Glutamatergic neuron (in vitro differentiated cells): ENCODE data around the gene PHLPP2. TPM values are rescaled to one million over a fixed set of nuclear protein-coding genes. Genes with fewer than 3 reads are reported as not detected.

Source experiments
- DNase-seq: peaks from one replicate; pipeline ENCODE4 v3.0.0; 2022
- H3K27ac Mint-ChIP-seq: one replicate; pipeline ENCODE4 v1.8.0; 2020; ENCODE audit warnings: mild to moderate bottlenecking, mixed read lengths, inconsistent platforms; ENCODE audit not compliant: unreplicated experiment
- H3K27me3 Mint-ChIP-seq: one replicate; pipeline ENCODE4 v1.8.0; 2020; ENCODE audit warnings: mild to moderate bottlenecking, moderate library complexity, mixed read lengths, inconsistent platforms; ENCODE audit not compliant: unreplicated experiment
- H3K36me3 Mint-ChIP-seq: one replicate; pipeline ENCODE4 v1.8.0; 2020; ENCODE audit warnings: mild to moderate bottlenecking, mixed read lengths, inconsistent platforms; ENCODE audit not compliant: unreplicated experiment
- H3K4me1 Mint-ChIP-seq: one replicate; pipeline ENCODE4 v1.8.0; 2020; ENCODE audit warnings: mild to moderate bottlenecking, low read depth, mixed read lengths, inconsistent platforms; ENCODE audit not compliant: unreplicated experiment
- H3K4me3 Mint-ChIP-seq: one replicate; pipeline ENCODE4 v1.8.0; 2020; ENCODE audit warnings: mild to moderate bottlenecking, mixed read lengths, inconsistent platforms; ENCODE audit not compliant: unreplicated experiment
- H3K9me3 Mint-ChIP-seq: one replicate; pipeline ENCODE4 v1.8.0; 2020; ENCODE audit warnings: mild to moderate bottlenecking, moderate library complexity, mixed read lengths, inconsistent platforms; ENCODE audit not compliant: unreplicated experiment
- total RNA-seq: library from RNA; stranded (reverse); fragmentation: NEBNext Ultra II Directional; extraction: Animal tissue kit (Norgen Biotek cat#: 25700); gene quantifications from one replicate; pipeline ENCODE4 v1.2.1, GENCODE V29; 2021; ENCODE audit not compliant: unreplicated experiment
- TF ChIP-seq, protein P1 (sequence below): fragments of 200-600 bp; sonication (generic); IDR thresholded peaks from one replicate; pipeline ENCODE4 v1.5.0; 2021; ENCODE audit not compliant: partially characterized antibody, unreplicated experiment

The PHLPP2 gene
- total RNA-seq, 1 donor from 2014 or later: 8.1 TPM

DNA sequence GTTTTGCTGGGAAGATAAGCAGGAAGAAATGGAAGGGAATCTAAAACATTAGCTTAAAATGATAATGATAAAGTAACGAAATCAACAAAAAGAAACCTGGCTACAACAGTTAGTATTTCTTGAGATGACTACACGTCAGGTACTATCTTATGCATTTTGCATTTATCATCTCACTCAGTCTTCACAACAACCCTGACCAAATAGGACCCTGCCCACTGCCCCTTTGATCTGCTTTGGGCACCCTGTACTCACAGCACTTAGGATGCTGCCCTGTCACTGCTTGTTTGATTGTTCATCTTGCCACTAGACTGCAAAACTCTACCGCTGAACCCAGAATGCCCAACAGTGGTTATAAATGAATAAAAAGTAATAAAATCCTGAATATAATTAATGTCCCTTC is 53.3 kb downstream of the PHLPP2 start:
- TF ChIP-seq, protein P1, sequence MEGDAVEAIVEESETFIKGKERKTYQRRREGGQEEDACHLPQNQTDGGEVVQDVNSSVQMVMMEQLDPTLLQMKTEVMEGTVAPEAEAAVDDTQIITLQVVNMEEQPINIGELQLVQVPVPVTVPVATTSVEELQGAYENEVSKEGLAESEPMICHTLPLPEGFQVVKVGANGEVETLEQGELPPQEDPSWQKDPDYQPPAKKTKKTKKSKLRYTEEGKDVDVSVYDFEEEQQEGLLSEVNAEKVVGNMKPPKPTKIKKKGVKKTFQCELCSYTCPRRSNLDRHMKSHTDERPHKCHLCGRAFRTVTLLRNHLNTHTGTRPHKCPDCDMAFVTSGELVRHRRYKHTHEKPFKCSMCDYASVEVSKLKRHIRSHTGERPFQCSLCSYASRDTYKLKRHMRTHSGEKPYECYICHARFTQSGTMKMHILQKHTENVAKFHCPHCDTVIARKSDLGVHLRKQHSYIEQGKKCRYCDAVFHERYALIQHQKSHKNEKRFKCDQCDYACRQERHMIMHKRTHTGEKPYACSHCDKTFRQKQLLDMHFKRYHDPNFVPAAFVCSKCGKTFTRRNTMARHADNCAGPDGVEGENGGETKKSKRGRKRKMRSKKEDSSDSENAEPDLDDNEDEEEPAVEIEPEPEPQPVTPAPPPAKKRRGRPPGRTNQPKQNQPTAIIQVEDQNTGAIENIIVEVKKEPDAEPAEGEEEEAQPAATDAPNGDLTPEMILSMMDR: no peak
- Mint-ChIP-seq H3K36me3 (no peaks in the 10 kb centered on the region), H3K4me3 (no peak overlapping the region), H3K27me3 (no peaks in the 10 kb centered on the region), H3K4me1 (no peaks in the 10 kb centered on the region), H3K9me3 (no peaks in the 10 kb centered on the region), H3K27ac (no peak overlapping the region)
- no peak for DNase-seq

DNA sequence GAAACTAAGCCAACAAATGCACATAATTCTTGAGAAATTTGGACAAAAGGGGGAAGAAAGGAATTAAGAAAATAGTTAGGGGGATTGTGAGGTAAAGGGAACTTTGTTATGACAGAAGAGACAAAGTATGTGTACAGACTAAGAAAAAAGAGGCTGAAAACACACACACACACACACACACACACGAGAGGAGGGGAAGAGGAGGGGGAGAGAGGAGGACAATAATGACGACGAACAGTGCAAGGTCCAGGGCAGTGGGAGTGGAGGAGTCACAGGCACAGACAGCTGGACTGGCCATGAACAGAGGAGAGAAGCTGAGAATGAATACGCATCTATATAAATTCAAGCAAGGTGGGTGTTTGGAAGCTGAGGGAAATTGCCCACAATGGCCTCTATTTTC is 54.0 kb downstream of the PHLPP2 start:
- H3K4me3 Mint-ChIP-seq: no peak overlapping the region
- H3K27ac Mint-ChIP-seq: no peak overlapping the region
- DNase-seq: no peak
- H3K36me3 Mint-ChIP-seq: no peaks in the 10 kb centered on the region
- H3K4me1 Mint-ChIP-seq: no peaks in the 10 kb centered on the region
- H3K27me3 Mint-ChIP-seq: no peaks in the 10 kb centered on the region
- H3K9me3 Mint-ChIP-seq: no peaks in the 10 kb centered on the region
- TF ChIP-seq, protein P1: no peak

DNA sequence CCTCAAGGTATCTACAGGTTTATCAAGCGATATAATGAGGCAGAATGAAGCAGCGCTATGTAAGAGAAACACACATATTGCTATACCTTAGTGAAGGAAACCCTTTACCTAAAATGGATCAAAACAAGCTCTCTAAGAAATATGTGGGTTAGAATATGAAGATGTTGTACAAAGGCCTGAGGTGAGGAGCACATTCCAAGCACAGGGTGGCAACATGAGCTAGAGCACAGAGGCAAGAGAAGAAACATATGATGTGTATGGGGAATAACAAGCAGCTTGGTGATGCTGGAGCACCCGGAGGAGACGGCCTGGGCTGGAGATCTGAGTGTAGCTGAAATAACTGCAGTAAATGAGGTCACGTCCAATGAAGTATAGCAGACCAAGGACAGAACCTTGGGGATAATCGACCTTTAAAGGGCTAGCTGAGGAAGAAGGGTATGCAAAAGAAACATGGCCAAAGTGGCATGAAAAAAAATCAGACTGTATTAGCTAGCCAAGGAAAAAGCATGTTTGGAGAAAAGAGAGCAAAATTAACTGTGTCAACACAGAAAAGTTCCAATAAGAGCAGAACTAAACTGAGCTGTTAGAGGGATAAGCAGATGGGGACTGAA is 54.5 kb downstream of the PHLPP2 start:
- no peaks in the 10 kb centered on the region for H3K9me3 Mint-ChIP-seq
- H3K4me3 Mint-ChIP-seq: no peak overlapping the region
- H3K27me3 Mint-ChIP-seq: no peaks in the 10 kb centered on the region
- no peak overlapping the region for H3K27ac Mint-ChIP-seq
- H3K36me3 Mint-ChIP-seq: no peaks in the 10 kb centered on the region
- TF ChIP-seq, protein P1: no peak
- H3K4me1 Mint-ChIP-seq: no peaks in the 10 kb centered on the region
- no peak for DNase-seq

DNA sequence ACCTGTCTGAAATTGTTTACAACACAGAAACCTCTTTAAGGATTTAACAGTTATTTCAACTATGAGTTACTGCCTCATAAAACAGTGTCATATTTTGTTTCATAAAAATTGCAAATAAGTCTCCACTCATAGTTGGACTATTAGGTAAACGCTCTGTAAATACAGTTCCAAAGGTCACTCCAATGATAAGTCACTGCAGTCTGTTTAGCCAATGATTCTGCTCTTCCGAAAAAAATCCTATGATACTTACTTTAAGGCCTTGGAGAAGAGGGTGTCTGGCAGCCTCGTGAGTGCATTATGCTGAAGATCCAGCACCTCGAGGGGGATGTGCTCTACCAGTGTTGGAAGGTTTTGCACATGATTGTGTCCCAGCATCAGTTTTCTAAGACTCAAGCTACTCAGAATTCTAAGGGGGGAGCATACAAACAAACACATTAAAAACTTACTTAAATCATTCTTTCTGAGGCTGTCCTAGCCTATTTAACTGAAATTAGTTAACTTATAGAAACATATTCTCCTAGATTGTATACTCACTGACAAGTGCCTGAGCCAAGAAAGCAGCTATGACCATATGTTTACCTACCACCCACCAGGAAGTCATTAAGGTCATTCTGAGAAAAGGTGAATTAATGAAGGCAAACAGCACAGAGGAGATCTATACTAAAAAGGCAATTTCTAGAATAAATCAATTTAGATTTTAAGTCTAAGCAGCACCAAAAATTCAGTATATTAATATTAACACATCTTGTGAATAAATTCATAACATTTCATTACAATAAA is 57.4 kb downstream of the PHLPP2 start:
- Mint-ChIP-seq H3K4me1 (no peaks in the 10 kb centered on the region), H3K27ac (no peak overlapping the region), H3K9me3 (no peaks in the 10 kb centered on the region), H3K36me3 (no peaks in the 10 kb centered on the region), H3K4me3 (no peak overlapping the region), H3K27me3 (no peaks in the 10 kb centered on the region)
- no peak for DNase-seq
- TF ChIP-seq, protein P1: no peak

DNA sequence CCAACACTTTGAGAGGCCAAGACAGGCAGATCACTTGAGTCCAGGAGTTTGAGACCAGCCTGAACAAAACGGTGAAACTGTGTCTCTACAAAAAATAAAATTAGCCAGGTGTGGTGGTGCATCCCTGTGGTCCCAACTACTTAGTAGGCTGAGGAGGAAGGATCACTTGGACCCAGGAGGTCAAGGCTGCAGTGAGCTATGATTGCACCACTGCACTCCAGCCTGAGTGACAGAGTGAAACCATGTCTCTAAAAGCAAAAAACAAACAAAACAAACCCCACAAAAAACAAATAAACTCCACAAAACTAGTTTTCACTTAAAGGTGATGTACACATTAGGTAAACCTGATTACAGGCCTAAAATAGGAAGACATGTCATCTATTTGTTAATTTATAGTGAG is 58.2 kb downstream of the PHLPP2 start:
- H3K4me3 Mint-ChIP-seq: no peak overlapping the region
- no peak overlapping the region for H3K27ac Mint-ChIP-seq
- DNase-seq: no peak
- no peaks in the 10 kb centered on the region for H3K36me3 Mint-ChIP-seq
- TF ChIP-seq, protein P1: no peak
- no peaks in the 10 kb centered on the region for H3K27me3 Mint-ChIP-seq
- no peaks in the 10 kb centered on the region for H3K9me3 Mint-ChIP-seq
- H3K4me1 Mint-ChIP-seq: no peaks in the 10 kb centered on the region
